HepG2 (cell line): ENCODE data around the gene FASTK. TPM values are rescaled to one million over a fixed set of nuclear protein-coding genes. Genes with fewer than 3 reads are reported as not detected.

ENCODE experiments used
- FOSL2 ChIP-seq: sonication (generic); formaldehyde crosslinking; IDR thresholded peaks from 2 replicates; pipeline ENCODE4 v1.4.0; 2020; ENCODE audit warnings: missing genetic modification reagents
- GATAD2A ChIP-seq: IDR thresholded peaks from 2 replicates; pipeline ENCODE4 v1.6.1; 2016
- HDAC1 ChIP-seq: sonication (generic); formaldehyde crosslinking; IDR thresholded peaks from 2 replicates; pipeline ENCODE4 v1.5.1; 2020; ENCODE audit warnings: mild to moderate bottlenecking, missing genetic modification reagents
- HNRNPUL1 ChIP-seq: fragments of 200-400 bp; formaldehyde crosslinking; IDR thresholded peaks from 2 replicates; pipeline ENCODE4 v1.6.1; 2017; ENCODE audit warnings: low read depth, mild to moderate bottlenecking, low read length, moderate library complexity
- NPAS2 ChIP-seq: sonication (generic); formaldehyde crosslinking; IDR thresholded peaks from 2 replicates; pipeline ENCODE4 v1.8.0; 2022; ENCODE audit warnings: mild to moderate bottlenecking, missing genetic modification reagents, borderline replicate concordance
- SAFB2 ChIP-seq: sonication (generic); formaldehyde crosslinking; IDR thresholded peaks from 2 replicates; pipeline ENCODE4 v1.5.1; 2020; ENCODE audit warnings: missing genetic modification reagents, low read depth, mild to moderate bottlenecking, borderline replicate concordance
- SOX5 ChIP-seq: IDR thresholded peaks from 2 replicates; pipeline ENCODE4 v1.6.1; 2016; ENCODE audit warnings: borderline replicate concordance
- ZNF253 ChIP-seq: sonication (generic); formaldehyde crosslinking; IDR thresholded peaks from 2 replicates; pipeline ENCODE4 v1.8.0; 2022; ENCODE audit warnings: mild to moderate bottlenecking, missing genetic modification reagents, borderline replicate concordance
- polyA plus RNA-seq, 8 experiments: library from polyadenylated mRNA; depleted of rRNA in 3 of 8; stranded (reverse) in 7 of 8; unstranded in 1 of 8; fragments of >200 nt; fragmentation: Illumina TruSeq in 4 of 8; extraction: Trizol in 4 of 8; gene quantifications; 2 replicates each; pipeline versions ENCODE4 v1.2.1 to v1.2.3, GENCODE V29; 2011 to 2016; ENCODE audit warnings: low read depth in 4 of 8, missing spikeins in 1 of 8, mixed read lengths in 1 of 8; ENCODE audit not compliant: insufficient read depth in 1 of 8
- total RNA-seq, 5 experiments: library from RNA; depleted of rRNA; stranded (reverse); fragments of >200 nt; fragmentation: Illumina TruSeq; extraction: Trizol; gene quantifications; 2 replicates each; pipeline ENCODE4 v1.2.3, GENCODE V29; 2016; ENCODE audit warnings: low read depth in 1 of 5
- TF ChIP-seq, protein P1 (sequence below): sonication (generic); formaldehyde crosslinking; IDR thresholded peaks from 2 replicates; pipeline ENCODE4 v1.4.0; 2020; ENCODE audit warnings: mild to moderate bottlenecking, missing genetic modification reagents
- TF ChIP-seq, protein P2 (sequence below): sonication (generic); formaldehyde crosslinking; IDR thresholded peaks from 2 replicates; pipeline ENCODE4 v1.4.0; 2020; ENCODE audit warnings: mild to moderate bottlenecking, missing genetic modification reagents, borderline replicate concordance
- TF ChIP-seq, protein P3 (sequence below): sonication (generic); formaldehyde crosslinking; IDR thresholded peaks from 2 replicates; pipeline ENCODE4 v1.8.1; 2023; ENCODE audit warnings: mild to moderate bottlenecking, moderate library complexity, missing genetic modification reagents
- TF ChIP-seq, protein P4 (sequence below): sonication (generic); formaldehyde crosslinking; IDR thresholded peaks from 2 replicates; pipeline ENCODE4 v1.4.0; 2020; ENCODE audit warnings: missing genetic modification reagents, borderline replicate concordance

FASTK gene
- total and polyA plus RNA-seq, 2 of the 13 experiments (the other 11 are each of a cell fraction or from before 2014, with no cell fraction given): 52.9 to 55.7 TPM

DNA sequence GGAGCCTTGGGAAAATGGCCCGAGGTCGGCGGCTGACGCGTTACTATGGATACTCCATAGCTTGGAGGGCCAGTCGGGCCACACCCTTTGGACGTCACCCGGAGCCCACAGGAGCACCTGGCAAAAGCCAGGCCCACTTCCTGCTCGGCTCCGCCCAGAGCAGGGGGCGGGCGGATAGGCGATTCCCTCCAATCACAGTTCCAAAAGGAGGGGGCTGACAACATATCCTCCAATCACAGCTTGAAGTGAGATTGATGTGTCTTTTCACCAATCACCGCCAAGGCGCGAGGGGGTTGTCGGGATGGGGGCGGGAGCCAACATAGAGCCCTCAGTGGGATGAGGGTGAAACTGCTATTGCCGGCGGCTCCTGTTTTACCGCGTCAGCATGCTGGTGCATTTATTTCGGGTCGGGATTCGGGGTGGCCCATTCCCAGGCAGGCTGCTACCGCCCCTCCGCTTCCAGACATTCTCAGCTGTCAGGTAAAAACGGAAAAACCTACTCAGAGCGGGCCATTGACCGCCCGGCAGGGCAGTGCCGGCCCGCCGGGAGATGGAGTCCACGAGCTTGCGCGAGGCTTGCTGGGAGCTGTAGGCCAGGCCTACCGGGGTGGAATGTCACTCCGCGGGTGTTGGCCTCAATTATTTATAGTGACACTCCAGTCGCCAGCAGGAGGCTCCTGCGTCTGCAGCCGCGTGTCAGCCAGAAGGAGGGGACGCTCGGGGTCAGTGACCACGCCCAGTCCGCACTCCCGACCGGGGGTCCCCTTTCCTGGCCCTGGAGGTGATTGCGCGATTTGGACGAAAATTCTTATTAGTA is 52.3 kb downstream of the FASTK start, which contains the start of gene ABCB8 (continued):
- TF ChIP-seq, protein P1, sequence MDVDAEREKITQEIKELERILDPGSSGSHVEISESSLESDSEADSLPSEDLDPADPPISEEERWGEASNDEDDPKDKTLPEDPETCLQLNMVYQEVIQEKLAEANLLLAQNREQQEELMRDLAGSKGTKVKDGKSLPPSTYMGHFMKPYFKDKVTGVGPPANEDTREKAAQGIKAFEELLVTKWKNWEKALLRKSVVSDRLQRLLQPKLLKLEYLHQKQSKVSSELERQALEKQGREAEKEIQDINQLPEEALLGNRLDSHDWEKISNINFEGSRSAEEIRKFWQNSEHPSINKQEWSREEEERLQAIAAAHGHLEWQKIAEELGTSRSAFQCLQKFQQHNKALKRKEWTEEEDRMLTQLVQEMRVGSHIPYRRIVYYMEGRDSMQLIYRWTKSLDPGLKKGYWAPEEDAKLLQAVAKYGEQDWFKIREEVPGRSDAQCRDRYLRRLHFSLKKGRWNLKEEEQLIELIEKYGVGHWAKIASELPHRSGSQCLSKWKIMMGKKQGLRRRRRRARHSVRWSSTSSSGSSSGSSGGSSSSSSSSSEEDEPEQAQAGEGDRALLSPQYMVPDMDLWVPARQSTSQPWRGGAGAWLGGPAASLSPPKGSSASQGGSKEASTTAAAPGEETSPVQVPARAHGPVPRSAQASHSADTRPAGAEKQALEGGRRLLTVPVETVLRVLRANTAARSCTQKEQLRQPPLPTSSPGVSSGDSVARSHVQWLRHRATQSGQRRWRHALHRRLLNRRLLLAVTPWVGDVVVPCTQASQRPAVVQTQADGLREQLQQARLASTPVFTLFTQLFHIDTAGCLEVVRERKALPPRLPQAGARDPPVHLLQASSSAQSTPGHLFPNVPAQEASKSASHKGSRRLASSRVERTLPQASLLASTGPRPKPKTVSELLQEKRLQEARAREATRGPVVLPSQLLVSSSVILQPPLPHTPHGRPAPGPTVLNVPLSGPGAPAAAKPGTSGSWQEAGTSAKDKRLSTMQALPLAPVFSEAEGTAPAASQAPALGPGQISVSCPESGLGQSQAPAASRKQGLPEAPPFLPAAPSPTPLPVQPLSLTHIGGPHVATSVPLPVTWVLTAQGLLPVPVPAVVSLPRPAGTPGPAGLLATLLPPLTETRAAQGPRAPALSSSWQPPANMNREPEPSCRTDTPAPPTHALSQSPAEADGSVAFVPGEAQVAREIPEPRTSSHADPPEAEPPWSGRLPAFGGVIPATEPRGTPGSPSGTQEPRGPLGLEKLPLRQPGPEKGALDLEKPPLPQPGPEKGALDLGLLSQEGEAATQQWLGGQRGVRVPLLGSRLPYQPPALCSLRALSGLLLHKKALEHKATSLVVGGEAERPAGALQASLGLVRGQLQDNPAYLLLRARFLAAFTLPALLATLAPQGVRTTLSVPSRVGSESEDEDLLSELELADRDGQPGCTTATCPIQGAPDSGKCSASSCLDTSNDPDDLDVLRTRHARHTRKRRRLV (CRISPR knock-in tag): peak; percentile 65; the same call in 1 of the 2 replicates
- TF ChIP-seq GATAD2A (CRISPR knock-in tag): 0 out of 2 replicates have a peak, but pooled peaks have one; percentile 11
- no peak; the same call in 1 of the 2 replicates for TF ChIP-seq SOX5 (CRISPR knock-in tag)
- TF ChIP-seq, protein P2, sequence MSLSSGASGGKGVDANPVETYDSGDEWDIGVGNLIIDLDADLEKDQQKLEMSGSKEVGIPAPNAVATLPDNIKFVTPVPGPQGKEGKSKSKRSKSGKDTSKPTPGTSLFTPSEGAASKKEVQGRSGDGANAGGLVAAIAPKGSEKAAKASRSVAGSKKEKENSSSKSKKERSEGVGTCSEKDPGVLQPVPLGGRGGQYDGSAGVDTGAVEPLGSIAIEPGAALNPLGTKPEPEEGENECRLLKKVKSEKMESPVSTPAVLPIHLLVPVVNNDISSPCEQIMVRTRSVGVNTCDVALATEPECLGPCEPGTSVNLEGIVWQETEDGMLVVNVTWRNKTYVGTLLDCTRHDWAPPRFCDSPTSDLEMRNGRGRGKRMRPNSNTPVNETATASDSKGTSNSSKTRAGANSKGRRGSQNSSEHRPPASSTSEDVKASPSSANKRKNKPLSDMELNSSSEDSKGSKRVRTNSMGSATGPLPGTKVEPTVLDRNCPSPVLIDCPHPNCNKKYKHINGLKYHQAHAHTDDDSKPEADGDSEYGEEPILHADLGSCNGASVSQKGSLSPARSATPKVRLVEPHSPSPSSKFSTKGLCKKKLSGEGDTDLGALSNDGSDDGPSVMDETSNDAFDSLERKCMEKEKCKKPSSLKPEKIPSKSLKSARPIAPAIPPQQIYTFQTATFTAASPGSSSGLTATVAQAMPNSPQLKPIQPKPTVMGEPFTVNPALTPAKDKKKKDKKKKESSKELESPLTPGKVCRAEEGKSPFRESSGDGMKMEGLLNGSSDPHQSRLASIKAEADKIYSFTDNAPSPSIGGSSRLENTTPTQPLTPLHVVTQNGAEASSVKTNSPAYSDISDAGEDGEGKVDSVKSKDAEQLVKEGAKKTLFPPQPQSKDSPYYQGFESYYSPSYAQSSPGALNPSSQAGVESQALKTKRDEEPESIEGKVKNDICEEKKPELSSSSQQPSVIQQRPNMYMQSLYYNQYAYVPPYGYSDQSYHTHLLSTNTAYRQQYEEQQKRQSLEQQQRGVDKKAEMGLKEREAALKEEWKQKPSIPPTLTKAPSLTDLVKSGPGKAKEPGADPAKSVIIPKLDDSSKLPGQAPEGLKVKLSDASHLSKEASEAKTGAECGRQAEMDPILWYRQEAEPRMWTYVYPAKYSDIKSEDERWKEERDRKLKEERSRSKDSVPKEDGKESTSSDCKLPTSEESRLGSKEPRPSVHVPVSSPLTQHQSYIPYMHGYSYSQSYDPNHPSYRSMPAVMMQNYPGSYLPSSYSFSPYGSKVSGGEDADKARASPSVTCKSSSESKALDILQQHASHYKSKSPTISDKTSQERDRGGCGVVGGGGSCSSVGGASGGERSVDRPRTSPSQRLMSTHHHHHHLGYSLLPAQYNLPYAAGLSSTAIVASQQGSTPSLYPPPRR (CRISPR knock-in tag): no peak
- no peak for TF ChIP-seq HNRNPUL1
- TF ChIP-seq, protein P3, sequence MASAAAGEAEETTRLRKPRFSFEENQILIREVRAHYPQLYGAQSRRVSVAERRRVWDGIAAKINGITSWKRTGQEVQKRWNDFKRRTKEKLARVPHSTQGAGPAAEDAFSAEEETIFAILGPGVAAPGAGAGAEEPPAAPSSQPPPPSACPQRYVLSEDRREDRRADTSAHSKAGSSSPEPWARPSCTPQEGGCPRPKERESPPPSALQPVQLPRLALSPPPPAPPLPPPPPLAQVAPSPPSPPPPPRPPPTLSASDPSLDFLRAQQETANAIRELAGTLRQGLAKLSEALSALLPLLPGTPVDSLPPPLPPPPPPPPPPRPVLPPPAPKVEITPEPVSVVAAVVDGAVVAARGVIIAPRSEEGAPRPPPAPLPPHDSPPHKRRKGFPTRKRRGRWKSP (CRISPR knock-in tag): no peak
- TF ChIP-seq HDAC1: peak; percentile 83
- no peak for TF ChIP-seq NPAS2 (CRISPR knock-in tag)
- 0 out of 2 replicates have a peak, but pooled peaks have one; percentile 80 for TF ChIP-seq SAFB2
- no peak for TF ChIP-seq ZNF253
- TF ChIP-seq, protein P4, sequence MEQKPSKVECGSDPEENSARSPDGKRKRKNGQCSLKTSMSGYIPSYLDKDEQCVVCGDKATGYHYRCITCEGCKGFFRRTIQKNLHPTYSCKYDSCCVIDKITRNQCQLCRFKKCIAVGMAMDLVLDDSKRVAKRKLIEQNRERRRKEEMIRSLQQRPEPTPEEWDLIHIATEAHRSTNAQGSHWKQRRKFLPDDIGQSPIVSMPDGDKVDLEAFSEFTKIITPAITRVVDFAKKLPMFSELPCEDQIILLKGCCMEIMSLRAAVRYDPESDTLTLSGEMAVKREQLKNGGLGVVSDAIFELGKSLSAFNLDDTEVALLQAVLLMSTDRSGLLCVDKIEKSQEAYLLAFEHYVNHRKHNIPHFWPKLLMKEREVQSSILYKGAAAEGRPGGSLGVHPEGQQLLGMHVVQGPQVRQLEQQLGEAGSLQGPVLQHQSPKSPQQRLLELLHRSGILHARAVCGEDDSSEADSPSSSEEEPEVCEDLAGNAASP (CRISPR knock-in tag): 0 out of 2 replicates have a peak, but pooled peaks have one; percentile 57
- peak; percentile 43 for TF ChIP-seq FOSL2 (CRISPR knock-in tag)
